Measurements from ENCODE around the gene ACVR1B. TPM values are rescaled to one million over a fixed set of nuclear protein-coding genes. Genes with fewer than 3 reads are reported as not detected.

ACVR1B gene
- total and polyA plus RNA-seq, 9 of the 15 experiments (the other 6 are each of a cell fraction or from before 2014, with no cell fraction given) = 0.97 to 15.1 (median 6.8) TPM

- Histone ChIP-seq H3K36me3 (ENCODE audit: control insufficient read depth, insufficient read depth, low read length) (no peaks in the 10 kb centered on the region), H3K4me2 (ENCODE audit: insufficient read depth, low read length) (peak overlapping the region; percentile 61), H3K9me1 (ENCODE audit: control insufficient read depth, insufficient read depth, low read length) (no peaks in the 10 kb centered on the region), H3K27ac (ENCODE audit: extremely low read depth, low read depth, low read length) (peak overlapping the region; percentile 92), H3K9me3 (replicated peaks; ENCODE audit: control insufficient read depth, insufficient read depth, low read depth, low read length) (no peaks in the 10 kb centered on the region; the same call in 1 of the 2 replicates), H2AFZ (ENCODE audit: low read depth, low read length) (peak overlapping the region; percentile 88), H3K4me3 (no peak overlapping the region), H3K27me3 (ENCODE audit: control insufficient read depth in 2 of 2, insufficient read depth in 2 of 2, low read length in 2 of 2) (no peaks in the 10 kb centered on the region), H3K9ac (ENCODE audit: insufficient read depth in 1 of 2, low read depth in 2 of 2, low read length in 2 of 2) (peak overlapping the region in 1 of 2 experiments; percentile 66; a peak in 2 of 4 replicates), H3K79me2 (ENCODE audit: control insufficient read depth, insufficient read depth, low read length) (no peaks in the 10 kb centered on the region), H3K4me1 (replicated peaks in 1 of 2; ENCODE audit: control insufficient read depth in 2 of 2, insufficient read depth in 2 of 2, low read length in 2 of 2) (peaks cover 30 to 34% of the 10 kb centered on the region in 2 experiments), H4K20me1 (replicated peaks; ENCODE audit: control insufficient read depth, insufficient read depth, low read length) (peaks cover 2% of the 10 kb centered on the region; the same call in 1 of the 2 replicates)
- CTCF ChIA-PET (ENCODE audit: low intra/inter-chr PET ratio) = interaction anchor here (0.7 to 2.6 kb wide), 4 partner anchors 44 to 97 kb away, joined by 3 to 12 read pairs (median 3); no protein-coding TSS in a partner anchor
- FAIRE-seq = peak; percentile 79
- ATAC-seq = peak; percentile 80
- in situ Hi-C loops (cut with MboI) = no loop called here
- POLR2A ChIA-PET = interaction anchor here (0.6 to 1.6 kb wide), 5 partner anchors 9 to 541 kb away, joined by 3 to 6 read pairs (median 4); no protein-coding TSS in a partner anchor
- 44% methylated on average over 2 of the region's 2 CpGs for WGBS (ENCODE audit: insufficient coverage, low coverage, missing lambda C conversion rate)
- no TSS peak for BruUV-seq (replicated peaks)
- intact Hi-C loops (cut with micrococcal nuclease) = loop anchor here (1.0 kb wide), 1 partner anchor 54 kb away; no protein-coding TSS in a partner anchor
- DNase-seq (ENCODE audit: extremely low read depth in 1 of 4, low spot score in 3 of 4) = peak; percentile 48 to 79 (median 61)
- TF ChIP-seq EWSR1 (IDR thresholded peaks at IDR 0.05; ENCODE audit: borderline replicate concordance, low read depth, partially characterized antibody) = no peak
- no peak for TF ChIP-seq PREB (CRISPR knock-in tag; IDR thresholded peaks at IDR 0.05)
- peak; percentile 64; the same call in 1 of the 2 replicates for TF ChIP-seq HMBOX1 (IDR thresholded peaks at IDR 0.05)
- peak; percentile 50 for TF ChIP-seq DEAF1 (CRISPR knock-in tag; IDR thresholded peaks at IDR 0.05)
- TF ChIP-seq SAFB2 (IDR thresholded peaks at IDR 0.05; ENCODE audit: borderline replicate concordance, low read depth, low read length, severe bottlenecking) = no peak
- TF ChIP-seq ATF1 (CRISPR knock-in tag; IDR thresholded peaks at IDR 0.05) = no peak
- TF ChIP-seq ATF1 (tag; IDR thresholded peaks at IDR 0.05) = no peak
- no peak for TF ChIP-seq JUND (IDR thresholded peaks at IDR 0.05; ENCODE audit: borderline replicate concordance, low read depth, low read length)
- peak; percentile 14; the same call in 1 of the 3 replicates for TF ChIP-seq JUND (tag; IDR thresholded peaks at IDR 0.05; ENCODE audit: borderline replicate concordance, low read depth, low read length)
- peak; percentile 12; the same call in 1 of the 2 replicates for TF ChIP-seq EP300 (IDR thresholded peaks at IDR 0.05; ENCODE audit: low read length)
- peak; percentile 58 to 74 for TF ChIP-seq RAD21 (CRISPR knock-in tag; conservative IDR thresholded peaks at IDR 0.05 in 1 of 2, IDR thresholded peaks at IDR 0.05 in 1 of 2)
- TF ChIP-seq CBFB (CRISPR knock-in tag; IDR thresholded peaks at IDR 0.05) = no peak
- no peak for TF ChIP-seq ZNF583 (CRISPR knock-in tag; IDR thresholded peaks at IDR 0.05)
- TF ChIP-seq ZNF354B (CRISPR knock-in tag; IDR thresholded peaks at IDR 0.05) = 0 out of 2 replicates have a peak, but pooled peaks have one; percentile 32
- TF ChIP-seq MAZ (CRISPR knock-in tag; conservative IDR thresholded peaks at IDR 0.05 in 1 of 2, IDR thresholded peaks at IDR 0.05 in 1 of 2) = 0 out of 4 replicates have a peak, but pooled peaks of 1 of the 2 experiments have one; percentile 20
- no peak for TF ChIP-seq ZSCAN32 (CRISPR knock-in tag; IDR thresholded peaks at IDR 0.05)
- no peak for TF ChIP-seq L3MBTL2 (IDR thresholded peaks at IDR 0.05)
Measured at GRCh38 chr12:51926718-51927117, 24.8 kb upstream of the ACVR1B start.
